HepG2 (cell line): ENCODE measurements around the gene PTCD1. TPM values are rescaled to one million over a fixed set of nuclear protein-coding genes. Genes with fewer than 3 reads are reported as not detected.

Experiments used
- HNF4G ChIP-seq, 2 experiments: sonication (generic) in 1 of 2; formaldehyde crosslinking in 1 of 2; IDR thresholded peaks; 2 replicates each; pipeline versions ENCODE4 v1.4.0 to v1.6.1; 2011 to 2020; ENCODE audit warnings: borderline replicate concordance in 2 of 2, low read depth in 2 of 2, mild to moderate bottlenecking in 2 of 2, low read length in 1 of 2, missing genetic modification reagents in 1 of 2, moderate library complexity in 1 of 2
- KAT7 ChIP-seq: IDR thresholded peaks from 2 replicates; pipeline ENCODE4 v1.6.1; 2018; ENCODE audit warnings: borderline replicate concordance, missing compliant biosample characterization
- NCOA5 ChIP-seq: sonication (generic); formaldehyde crosslinking; IDR thresholded peaks from 2 replicates; pipeline ENCODE4 v1.4.0; 2020; ENCODE audit warnings: missing genetic modification reagents
- SOX13 ChIP-seq, 3 experiments: fragments of 450-650 bp in 1 of 3; sonication (generic) in 1 of 3; formaldehyde crosslinking in 1 of 3; IDR thresholded peaks in 2 of 3; conservative IDR thresholded peaks in 1 of 3; 2 replicates each; pipeline versions ENCODE4 v1.5.0 to v1.6.1; 2016 to 2020; ENCODE audit warnings: antibody characterized with exemption in 1 of 3, mild to moderate bottlenecking in 1 of 3, missing compliant biosample characterization in 1 of 3, missing genetic modification reagents in 1 of 3, moderate library complexity in 1 of 3
- SPEN ChIP-seq: sonication (generic); formaldehyde crosslinking; IDR thresholded peaks from 2 replicates; pipeline ENCODE4 v1.5.1; 2020; ENCODE audit warnings: low read depth, mild to moderate bottlenecking, missing genetic modification reagents
- TCF12 ChIP-seq, 2 experiments: fragments of 450-650 bp in 1 of 2; sonication (generic) in 1 of 2; formaldehyde crosslinking in 1 of 2; IDR thresholded peaks; 2 replicates each; pipeline versions ENCODE4 v1.6.1 to v1.8.0; 2017 to 2022; ENCODE audit warnings: antibody characterized with exemption in 1 of 2, mild to moderate bottlenecking in 1 of 2, missing genetic modification reagents in 1 of 2, moderate library complexity in 1 of 2
- TP53 ChIP-seq: sonication (generic); formaldehyde crosslinking; conservative IDR thresholded peaks from 2 replicates; pipeline ENCODE4 v1.4.0; 2020; ENCODE audit warnings: missing genetic modification reagents
- ZBTB3 ChIP-seq: sonication (generic); formaldehyde crosslinking; IDR thresholded peaks from 2 replicates; pipeline ENCODE4 v1.4.0; 2020; ENCODE audit warnings: low read depth, mild to moderate bottlenecking, moderate library complexity, missing genetic modification reagents, borderline replicate concordance
- ZNF124 ChIP-seq: sonication (generic); formaldehyde crosslinking; IDR thresholded peaks from 2 replicates; pipeline ENCODE4 v1.4.0; 2020; ENCODE audit warnings: missing genetic modification reagents
- polyA plus RNA-seq, 8 experiments: library from polyadenylated mRNA; depleted of rRNA in 3 of 8; stranded (reverse) in 7 of 8; unstranded in 1 of 8; fragments of >200 nt; fragmentation: Illumina TruSeq in 4 of 8; extraction: Trizol in 4 of 8; gene quantifications; 2 replicates each; pipeline versions ENCODE4 v1.2.1 to v1.2.3, GENCODE V29; 2011 to 2016; ENCODE audit warnings: low read depth in 4 of 8, missing spikeins in 1 of 8, mixed read lengths in 1 of 8; ENCODE audit not compliant: insufficient read depth in 1 of 8
- total RNA-seq, 5 experiments: library from RNA; depleted of rRNA; stranded (reverse); fragments of >200 nt; fragmentation: Illumina TruSeq; extraction: Trizol; gene quantifications; 2 replicates each; pipeline ENCODE4 v1.2.3, GENCODE V29; 2016; ENCODE audit warnings: low read depth in 1 of 5
- TF ChIP-seq, protein P1 (sequence below): IDR thresholded peaks from 2 replicates; pipeline ENCODE4 v1.6.1; 2016
- TF ChIP-seq, protein P2 (sequence below): sonication (generic); formaldehyde crosslinking; IDR thresholded peaks from 2 replicates; pipeline ENCODE4 v1.4.0; 2020; ENCODE audit warnings: low read depth, mild to moderate bottlenecking, missing genetic modification reagents
- TF ChIP-seq, protein P3 (sequence below): sonication (generic); formaldehyde crosslinking; IDR thresholded peaks from 2 replicates; pipeline ENCODE4 v1.4.0; 2020; ENCODE audit warnings: missing genetic modification reagents
- TF ChIP-seq, protein P4 (sequence below): sonication (generic); formaldehyde crosslinking; IDR thresholded peaks from 2 replicates; pipeline ENCODE4 v1.4.0; 2020; ENCODE audit warnings: mild to moderate bottlenecking, missing genetic modification reagents

PTCD1 gene
- total and polyA plus RNA-seq, 2 of the 13 experiments (the other 11 are each of a cell fraction or from before 2014, with no cell fraction given) = 3.0 to 8.4 TPM

DNA sequence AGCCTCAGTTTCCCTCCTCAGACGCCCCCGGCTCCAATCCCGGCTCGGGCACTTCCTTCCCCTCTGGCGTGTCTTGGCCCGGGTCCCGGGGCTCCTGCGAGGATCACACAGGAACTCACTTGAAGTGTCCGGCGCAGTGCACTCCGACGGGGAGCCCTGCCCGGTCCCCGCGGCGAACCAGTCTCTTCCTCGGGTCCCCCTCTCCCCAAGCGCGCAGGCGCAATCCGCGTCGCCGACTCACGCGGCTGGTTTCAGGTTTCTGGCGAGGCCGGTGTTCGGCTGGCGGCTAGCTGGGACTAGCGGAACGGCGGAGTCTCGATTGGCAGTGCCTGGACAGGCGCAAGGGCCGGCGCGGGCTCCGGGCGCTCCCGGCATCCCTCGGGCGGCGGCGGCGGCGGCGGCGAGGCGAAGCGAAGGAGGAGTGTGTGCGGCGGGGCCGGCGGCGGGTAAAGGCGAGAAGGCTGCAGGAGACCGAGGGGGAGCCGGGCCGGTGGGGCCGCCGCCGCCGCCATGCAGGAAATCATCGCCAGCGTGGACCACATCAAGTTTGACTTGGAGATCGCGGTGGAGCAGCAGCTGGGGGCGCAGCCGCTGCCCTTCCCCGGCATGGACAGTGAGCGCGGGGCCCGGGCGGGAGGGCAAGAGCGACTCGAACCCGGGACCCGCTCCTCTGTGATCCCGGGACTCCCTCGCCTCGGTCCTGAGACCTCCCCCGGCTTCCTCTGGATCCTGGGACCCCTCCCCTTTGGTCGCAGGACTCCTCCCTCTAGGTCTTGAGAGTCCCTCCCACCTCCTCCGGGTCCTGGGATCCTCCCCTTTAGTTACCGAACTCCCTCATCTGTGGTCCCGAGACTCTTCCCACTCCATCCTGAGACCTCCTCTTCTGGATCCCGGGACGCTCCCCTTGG, at the start of gene PTCD1, which contains the start of gene CPSF4 (continued):
- no peak for TF ChIP-seq TP53 (CRISPR knock-in tag)
- TF ChIP-seq ZNF124 (CRISPR knock-in tag) = peak; percentile 92; the same call in 1 of the 2 replicates
- no peak for TF ChIP-seq ZBTB3
- TF ChIP-seq, protein P1, sequence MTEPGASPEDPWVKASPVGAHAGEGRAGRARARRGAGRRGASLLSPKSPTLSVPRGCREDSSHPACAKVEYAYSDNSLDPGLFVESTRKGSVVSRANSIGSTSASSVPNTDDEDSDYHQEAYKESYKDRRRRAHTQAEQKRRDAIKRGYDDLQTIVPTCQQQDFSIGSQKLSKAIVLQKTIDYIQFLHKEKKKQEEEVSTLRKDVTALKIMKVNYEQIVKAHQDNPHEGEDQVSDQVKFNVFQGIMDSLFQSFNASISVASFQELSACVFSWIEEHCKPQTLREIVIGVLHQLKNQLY = peak; percentile 57; the same call in 1 of the 2 replicates
- no peak for TF ChIP-seq TCF12 (IDR thresholded peaks at IDR 0.05)
- peak; percentile 93 for TF ChIP-seq TCF12 (CRISPR knock-in tag; IDR thresholded peaks at IDR 0.05)
- no peak for TF ChIP-seq SOX13 (IDR thresholded peaks at IDR 0.05)
- no peak for TF ChIP-seq SOX13 (CRISPR knock-in tag; conservative IDR thresholded peaks at IDR 0.05 in 1 of 2, IDR thresholded peaks at IDR 0.05 in 1 of 2)
- TF ChIP-seq KAT7 (CRISPR knock-in tag) = peak; percentile 86; the same call in 1 of the 2 replicates
- peak; percentile 95 for TF ChIP-seq SPEN (CRISPR knock-in tag)
- no peak for TF ChIP-seq NCOA5 (CRISPR knock-in tag)
- TF ChIP-seq, protein P2, sequence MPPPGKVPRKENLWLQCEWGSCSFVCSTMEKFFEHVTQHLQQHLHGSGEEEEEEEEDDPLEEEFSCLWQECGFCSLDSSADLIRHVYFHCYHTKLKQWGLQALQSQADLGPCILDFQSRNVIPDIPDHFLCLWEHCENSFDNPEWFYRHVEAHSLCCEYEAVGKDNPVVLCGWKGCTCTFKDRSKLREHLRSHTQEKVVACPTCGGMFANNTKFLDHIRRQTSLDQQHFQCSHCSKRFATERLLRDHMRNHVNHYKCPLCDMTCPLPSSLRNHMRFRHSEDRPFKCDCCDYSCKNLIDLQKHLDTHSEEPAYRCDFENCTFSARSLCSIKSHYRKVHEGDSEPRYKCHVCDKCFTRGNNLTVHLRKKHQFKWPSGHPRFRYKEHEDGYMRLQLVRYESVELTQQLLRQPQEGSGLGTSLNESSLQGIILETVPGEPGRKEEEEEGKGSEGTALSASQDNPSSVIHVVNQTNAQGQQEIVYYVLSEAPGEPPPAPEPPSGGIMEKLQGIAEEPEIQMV (CRISPR knock-in tag) = no peak
- no peak; the same call in 1 of the 2 replicates for TF ChIP-seq HNF4G (IDR thresholded peaks at IDR 0.05; ENCODE audit: borderline replicate concordance, low read depth, low read length)
- TF ChIP-seq HNF4G (CRISPR knock-in tag; IDR thresholded peaks at IDR 0.05; ENCODE audit: borderline replicate concordance, low read depth) = no peak; the same call in 1 of the 2 replicates
- TF ChIP-seq, protein P3, sequence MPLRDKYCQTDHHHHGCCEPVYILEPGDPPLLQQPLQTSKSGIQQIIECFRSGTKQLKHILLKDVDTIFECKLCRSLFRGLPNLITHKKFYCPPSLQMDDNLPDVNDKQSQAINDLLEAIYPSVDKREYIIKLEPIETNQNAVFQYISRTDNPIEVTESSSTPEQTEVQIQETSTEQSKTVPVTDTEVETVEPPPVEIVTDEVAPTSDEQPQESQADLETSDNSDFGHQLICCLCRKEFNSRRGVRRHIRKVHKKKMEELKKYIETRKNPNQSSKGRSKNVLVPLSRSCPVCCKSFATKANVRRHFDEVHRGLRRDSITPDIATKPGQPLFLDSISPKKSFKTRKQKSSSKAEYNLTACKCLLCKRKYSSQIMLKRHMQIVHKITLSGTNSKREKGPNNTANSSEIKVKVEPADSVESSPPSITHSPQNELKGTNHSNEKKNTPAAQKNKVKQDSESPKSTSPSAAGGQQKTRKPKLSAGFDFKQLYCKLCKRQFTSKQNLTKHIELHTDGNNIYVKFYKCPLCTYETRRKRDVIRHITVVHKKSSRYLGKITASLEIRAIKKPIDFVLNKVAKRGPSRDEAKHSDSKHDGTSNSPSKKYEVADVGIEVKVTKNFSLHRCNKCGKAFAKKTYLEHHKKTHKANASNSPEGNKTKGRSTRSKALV (CRISPR knock-in tag) = no peak
- TF ChIP-seq, protein P4, sequence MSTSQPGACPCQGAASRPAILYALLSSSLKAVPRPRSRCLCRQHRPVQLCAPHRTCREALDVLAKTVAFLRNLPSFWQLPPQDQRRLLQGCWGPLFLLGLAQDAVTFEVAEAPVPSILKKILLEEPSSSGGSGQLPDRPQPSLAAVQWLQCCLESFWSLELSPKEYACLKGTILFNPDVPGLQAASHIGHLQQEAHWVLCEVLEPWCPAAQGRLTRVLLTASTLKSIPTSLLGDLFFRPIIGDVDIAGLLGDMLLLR (CRISPR knock-in tag) = peak; percentile 91
